ENCODE data around the gene COL6A1. TPM values are rescaled to one million over a fixed set of nuclear protein-coding genes. Genes with fewer than 3 reads are reported as not detected.
"Not testable (repeated sequence)": the region's sequence is repeated elsewhere in the genome, so short reads cannot be mapped to it uniquely, and the experiment has no call there.

COL6A1 gene
- total RNA-seq, 1 experiment from 2014 or later, result 33.4 TPM

GRCh38 chr21:45974073-45975019 is 7.2 kb upstream of the COL6A1 start:
- Histone ChIP-seq H3K9me3 (no peaks in the 10 kb centered on the region), H3K36me3 (ENCODE audit: control insufficient read depth, insufficient read depth, low read length) (no peaks in the 10 kb centered on the region), H3K4me1 (peaks cover 10% of the 10 kb centered on the region), H3K4me3 (ENCODE audit: low read depth, low read length) (peak overlapping the region; percentile 38), H3K27me3 (replicated peaks; ENCODE audit: control insufficient read depth, insufficient read depth, low read length) (no peaks in the 10 kb centered on the region; the same call in 1 of the 2 replicates)
- H3K27ac Mint-ChIP-seq (ENCODE audit: unreplicated experiment), result no peak overlapping the region
- no peaks in the 10 kb centered on the region for H3K4me1 Mint-ChIP-seq (ENCODE audit: low read depth, unreplicated experiment)
- CTCF ChIA-PET, result interaction anchor here (0.7 to 1.3 kb wide), 10 partner anchors 11 to 418 kb away, joined by 3 to 23 read pairs (median 4); no protein-coding TSS in a partner anchor
- TF ChIP-seq CTCF (IDR thresholded peaks at IDR 0.05; ENCODE audit: insufficient read depth in 1 of 2, low read depth in 1 of 2, low read length in 1 of 2, severe bottlenecking in 1 of 2, unreplicated experiment in 1 of 2), result no peak
- POLR2A ChIA-PET, result no interaction called here
- H3K4me3 Mint-ChIP-seq (ENCODE audit: unreplicated experiment), result peak overlapping the region; percentile 76
- intact Hi-C loops (cut with micrococcal nuclease; ENCODE audit: unreplicated experiment), result loop anchor here (5.0 to 10.0 kb wide), 3 partner anchors 50 to 168 kb away; partner anchors contain the start of gene COL6A2
- DNase-seq, result peak in 1 of 2 experiments; percentile 38
- no TSS peak for BruUV-seq (replicated peaks)
- peaks cover 2% of the 10 kb centered on the region for H3K27me3 Mint-ChIP-seq (ENCODE audit: insufficient read depth, unreplicated experiment)
- H3K9me3 Mint-ChIP-seq (ENCODE audit: unreplicated experiment), result no peaks in the 10 kb centered on the region
- no peaks in the 10 kb centered on the region for H3K36me3 Mint-ChIP-seq (ENCODE audit: insufficient read depth, unreplicated experiment)

- H3K4me3 ChIP-seq (ENCODE audit: low read depth, low read length), result no peak overlapping the region
- ChIA-PET CTCF (no interaction called here), POLR2A (no interaction called here)
- no peaks in the 10 kb centered on the region; the same call in 1 of the 2 replicates for H3K27me3 ChIP-seq (replicated peaks; ENCODE audit: control insufficient read depth, insufficient read depth, low read length)
- Mint-ChIP-seq H3K27me3 (ENCODE audit: insufficient read depth, unreplicated experiment) (peaks cover 4% of the 10 kb centered on the region), H3K27ac (ENCODE audit: unreplicated experiment) (no peak overlapping the region), H3K4me1 (ENCODE audit: low read depth, unreplicated experiment) (no peaks in the 10 kb centered on the region), H3K36me3 (ENCODE audit: insufficient read depth, unreplicated experiment) (no peaks in the 10 kb centered on the region), H3K9me3 (ENCODE audit: unreplicated experiment) (no peaks in the 10 kb centered on the region), H3K4me3 (ENCODE audit: unreplicated experiment) (no peak overlapping the region)
- no peaks in the 10 kb centered on the region for H3K36me3 ChIP-seq (ENCODE audit: control insufficient read depth, insufficient read depth, low read length)
- peaks cover 10% of the 10 kb centered on the region for H3K4me1 ChIP-seq
- BruUV-seq (replicated peaks), result no TSS peak
- TF ChIP-seq CTCF (IDR thresholded peaks at IDR 0.05; ENCODE audit: insufficient read depth in 1 of 2, low read depth in 1 of 2, low read length in 1 of 2, severe bottlenecking in 1 of 2, unreplicated experiment in 1 of 2), result no peak
- intact Hi-C loops (cut with micrococcal nuclease; ENCODE audit: unreplicated experiment), result loop anchor here (10.0 kb wide), 1 partner anchor 50 kb away; no protein-coding TSS in a partner anchor
- no peak for DNase-seq
- no peaks in the 10 kb centered on the region for H3K9me3 ChIP-seq
These were observed 6.4 kb upstream of the COL6A1 start for GRCh38 chr21:45975020-45975666.

GRCh38 chr21:45975667-45976409 is 5.7 kb upstream of the COL6A1 start:
- H3K9me3 ChIP-seq; DNase-seq; BruUV-seq (replicated peaks); H3K27ac Mint-ChIP-seq (ENCODE audit: unreplicated experiment); H3K36me3 Mint-ChIP-seq (ENCODE audit: insufficient read depth, unreplicated experiment); H3K36me3 ChIP-seq (ENCODE audit: control insufficient read depth, insufficient read depth, low read length); H3K4me1 ChIP-seq; H3K4me3 Mint-ChIP-seq (ENCODE audit: unreplicated experiment); CTCF ChIA-PET; POLR2A ChIA-PET; H3K4me1 Mint-ChIP-seq (ENCODE audit: low read depth, unreplicated experiment); H3K4me3 ChIP-seq (ENCODE audit: low read depth, low read length); H3K27me3 ChIP-seq (replicated peaks; ENCODE audit: control insufficient read depth, insufficient read depth, low read length); H3K9me3 Mint-ChIP-seq (ENCODE audit: unreplicated experiment); H3K27me3 Mint-ChIP-seq (ENCODE audit: insufficient read depth, unreplicated experiment): not testable (repeated sequence)
- intact Hi-C loops (cut with micrococcal nuclease; ENCODE audit: unreplicated experiment), result loop anchor here (10.0 kb wide), 1 partner anchor 49 kb away; no protein-coding TSS in a partner anchor

Measured in Caco-2 (cell line).